Stimulated activated CD8-positive, alpha-beta memory T cell treated with anti-CD3 and anti-CD28 coated beads, Interleukin-12 subunit alpha, Interleukin-12 subunit beta, amount 100 ng/mL, for 24 hours (primary cell): Measurements from ENCODE around the gene ABCB6.

Source experiments
- DNase-seq: peaks from one replicate; pipeline ENCODE4 v3.0.0-alpha.2; 2020; ENCODE audit errors: extremely low read depth

The ABCB6 gene

GRCh38 chr2:219184121-219184520, 34.6 kb downstream of the ABCB6 start:
- no peak for DNase-seq

- DNase-seq: no peak
Measured at GRCh38 chr2:219183151-219183772, 35.5 kb downstream of the ABCB6 start.

GRCh38 chr2:219182331-219183150, 36.2 kb downstream of the ABCB6 start:
- no peak for DNase-seq

GRCh38 chr2:219181531-219181930, 37.2 kb downstream of the ABCB6 start:
- DNase-seq: no peak

- no peak for DNase-seq
Measured at GRCh38 chr2:219180961-219181360, 37.8 kb downstream of the ABCB6 start.

GRCh38 chr2:219179601-219180465, 38.9 kb downstream of the ABCB6 start:
- DNase-seq: no peak

- DNase-seq: no peak
Measured at GRCh38 chr2:219178377-219179175, 40.2 kb downstream of the ABCB6 start.

- DNase-seq: peak; percentile 51
Measured at GRCh38 chr2:219177552-219178376, 41.0 kb downstream of the ABCB6 start, which contains the start of gene RETREG2. Gene RETREG2, plus strand, starts transcription at chr2:219178275. Its CDS starts 78 bp downstream, at chr2:219178353.

GRCh38 chr2:219176818-219177551, 41.8 kb downstream of the ABCB6 start, which contains the start of gene CNPPD1:
Gene CNPPD1, minus strand, starts transcription at chr2:219176925. Its CDS starts 97 bp downstream, at chr2:219176828.
- DNase-seq: peak; percentile 71

GRCh38 chr2:219175928-219176817, 42.6 kb downstream of the ABCB6 start:
- DNase-seq: no peak

GRCh38 chr2:219175486-219175885, 43.3 kb downstream of the ABCB6 start:
- DNase-seq: no peak

- no peak for DNase-seq
Measured at GRCh38 chr2:219174801-219175200, 44.0 kb downstream of the ABCB6 start.

GRCh38 chr2:219174146-219174545, 44.6 kb downstream of the ABCB6 start:
- DNase-seq: no peak

- DNase-seq: no peak
Measured at GRCh38 chr2:219173176-219173575, 45.6 kb downstream of the ABCB6 start.

GRCh38 chr2:219172231-219173154, 46.3 kb downstream of the ABCB6 start:
- no peak for DNase-seq

GRCh38 chr2:219171231-219171651, 47.5 kb downstream of the ABCB6 start:
- no peak for DNase-seq

- DNase-seq: no peak
Measured at GRCh38 chr2:219169930-219170654, 48.7 kb downstream of the ABCB6 start, which contains the start of gene SLC23A3. Gene SLC23A3, minus strand, starts transcription at chr2:219170029. Its CDS starts 45 bp downstream, at chr2:219169984.
